GM21381 (cell line): Measurements from ENCODE around the gene RTTN.
A peak's percentile ranks its signal among the peaks of the same experiment; 100 is the strongest.
"Not testable (repeated sequence)": the region's sequence is repeated elsewhere in the genome, so short reads cannot be mapped to it uniquely, and the experiment has no call there.

Experiments used
- ATAC-seq: cut with Tn5 transposase; IDR thresholded peaks from one replicate; pipeline ENCODE4 v1.9.1; 2021; ENCODE audit warnings: mild to moderate bottlenecking, moderate library complexity; ENCODE audit not compliant: unreplicated experiment

RTTN gene

GRCh38 chr18:69982417-69982816 is 223.1 kb downstream of the RTTN start:
- no peak for ATAC-seq

GRCh38 chr18:69981948-69982347 is 223.5 kb downstream of the RTTN start:
- peak; percentile 48 for ATAC-seq

DNA sequence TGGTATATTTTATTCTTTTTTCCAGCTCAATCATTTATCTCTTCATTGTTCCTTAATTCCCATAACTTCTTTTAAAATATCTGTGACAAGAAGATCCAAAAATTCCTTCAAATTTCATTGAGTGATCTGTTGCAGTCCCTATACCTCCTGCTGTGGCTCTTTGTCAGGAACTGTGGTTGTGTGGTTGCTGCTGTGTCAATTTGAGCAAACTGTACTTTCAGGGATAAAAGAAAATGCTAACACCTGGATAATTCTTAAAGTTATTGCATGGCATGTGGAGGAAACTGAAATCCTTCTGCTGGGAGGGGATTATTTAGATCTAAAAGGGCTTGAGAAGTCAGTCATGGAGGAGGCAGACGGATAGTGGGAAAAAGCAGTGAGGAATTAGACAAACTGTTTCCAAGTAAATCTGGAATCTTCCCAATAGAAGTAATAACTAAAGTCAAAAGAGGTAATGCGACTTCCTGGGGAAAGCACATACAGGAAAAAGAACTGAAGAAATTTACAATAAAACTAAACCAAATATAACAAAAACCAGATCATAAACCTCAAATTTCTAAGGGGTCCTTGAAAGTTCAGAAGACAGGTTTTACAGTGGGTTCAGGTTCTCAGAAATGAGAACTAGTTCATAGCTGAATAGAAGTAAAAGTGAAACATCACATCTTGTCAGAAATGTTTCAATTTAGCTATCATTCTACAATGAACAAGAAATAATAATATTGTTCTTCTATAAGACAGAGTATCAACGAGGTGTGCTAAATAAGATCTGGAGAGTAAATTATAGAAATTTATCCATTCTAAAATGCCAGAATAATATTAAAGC is 224.3 kb downstream of the RTTN start:
- ATAC-seq, result no peak

DNA sequence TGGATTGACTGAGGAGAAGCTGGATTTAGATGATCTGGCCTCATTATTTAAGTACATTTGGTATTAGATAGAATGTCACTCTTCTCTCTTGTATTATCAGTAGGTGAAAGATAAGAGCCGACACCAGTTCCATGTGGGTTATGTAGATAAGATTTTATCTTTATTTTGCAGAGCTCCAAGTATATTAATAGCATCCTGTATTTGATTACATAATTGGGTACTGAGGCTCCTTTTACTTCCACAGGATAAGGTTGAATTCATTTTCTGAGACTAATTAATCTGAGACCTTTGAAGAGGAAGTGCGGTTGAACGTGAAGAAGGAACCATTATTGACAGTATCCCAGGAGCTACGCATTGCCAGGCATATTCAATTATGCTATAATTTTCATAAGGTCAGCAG is 225.0 kb downstream of the RTTN start:
- ATAC-seq, result no peak

GRCh38 chr18:69978732-69979715 is 226.5 kb downstream of the RTTN start:
- ATAC-seq, result peak; percentile 62

DNA sequence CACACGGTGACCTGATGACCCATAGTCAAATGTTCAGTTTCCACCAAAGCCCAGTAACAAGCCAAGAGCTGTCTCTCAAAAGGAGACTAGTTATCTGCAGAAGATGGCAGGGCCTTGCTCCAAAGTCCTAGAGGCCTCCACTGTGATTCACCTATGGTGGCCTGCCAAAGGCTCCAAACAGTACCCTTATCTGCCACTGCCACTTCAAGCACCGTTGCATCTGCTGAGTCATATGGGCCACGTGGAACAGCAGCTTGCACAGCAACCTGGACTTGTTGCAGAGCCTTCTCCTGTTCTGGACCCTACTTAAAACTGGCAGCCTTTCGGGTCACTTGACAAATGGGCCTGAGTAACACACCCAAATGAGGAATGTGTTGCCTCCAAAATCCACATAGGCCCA is 230.2 kb downstream of the RTTN start:
- ATAC-seq, result not testable (repeated sequence)

GRCh38 chr18:69974365-69974764 is 231.1 kb downstream of the RTTN start:
- no peak for ATAC-seq

GRCh38 chr18:69969491-69969890 is 236.0 kb downstream of the RTTN start:
- ATAC-seq, result no peak

DNA sequence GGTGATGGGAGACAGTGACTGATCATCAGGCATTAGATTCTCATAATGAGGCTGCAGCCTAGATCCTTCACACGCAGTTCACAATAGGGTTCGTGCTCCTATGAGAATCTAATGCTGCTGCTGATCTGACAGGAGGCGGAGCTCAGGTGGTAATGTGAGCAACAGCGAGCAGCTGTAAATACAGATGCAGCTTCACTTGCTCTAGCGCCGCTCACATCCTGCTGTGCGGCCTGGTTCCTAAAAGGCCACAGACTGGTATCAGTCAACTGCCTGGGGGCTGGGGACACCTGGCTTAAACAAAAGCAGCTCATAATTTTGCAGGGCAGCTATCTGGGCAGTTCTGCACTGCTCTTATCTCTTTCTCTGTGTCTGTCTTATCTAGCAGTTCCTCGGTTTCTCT is 237.4 kb downstream of the RTTN start:
- ATAC-seq, result no peak

DNA sequence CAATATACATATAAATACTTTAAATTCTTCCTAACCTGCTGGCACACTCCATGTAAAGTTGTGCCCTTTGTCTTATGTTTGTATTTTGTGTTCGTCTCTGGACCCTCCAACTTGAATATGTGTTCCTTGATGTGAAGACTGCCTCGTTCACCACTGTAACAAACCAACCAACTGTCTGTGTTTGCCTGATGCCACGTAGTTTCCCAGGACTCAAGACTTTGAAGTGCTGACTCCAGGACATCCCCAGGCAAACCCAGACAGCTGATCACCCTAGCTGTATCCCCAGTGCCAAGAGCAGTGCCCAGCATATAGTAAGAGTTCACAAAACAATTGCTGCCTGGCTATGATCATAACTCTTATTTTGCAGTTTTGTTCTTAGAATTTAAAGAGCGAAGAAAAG is 242.3 kb downstream of the RTTN start:
- ATAC-seq, result no peak

DNA sequence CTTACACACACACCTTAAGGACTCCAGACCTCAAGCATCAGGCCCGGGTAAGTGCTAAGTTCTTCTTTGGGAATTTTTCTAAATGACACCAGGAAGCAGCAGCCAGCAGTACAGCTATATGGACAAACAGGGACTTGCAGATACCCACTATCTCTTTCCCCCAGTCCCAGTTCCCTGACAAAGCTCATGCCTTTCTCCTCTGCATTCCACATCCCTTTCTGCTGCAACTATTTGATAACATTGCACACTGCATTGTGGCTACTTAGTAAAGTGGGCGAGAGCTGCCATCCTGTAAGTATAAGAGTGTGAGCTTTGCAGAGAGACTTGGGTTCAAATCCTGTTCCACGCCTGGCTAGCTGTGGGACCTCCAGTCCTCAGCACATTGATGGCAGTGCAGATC is 243.8 kb downstream of the RTTN start:
- ATAC-seq, result no peak

- ATAC-seq, result peak; percentile 39
Measured at GRCh38 chr18:69958422-69958821, 247.1 kb downstream of the RTTN start.

DNA sequence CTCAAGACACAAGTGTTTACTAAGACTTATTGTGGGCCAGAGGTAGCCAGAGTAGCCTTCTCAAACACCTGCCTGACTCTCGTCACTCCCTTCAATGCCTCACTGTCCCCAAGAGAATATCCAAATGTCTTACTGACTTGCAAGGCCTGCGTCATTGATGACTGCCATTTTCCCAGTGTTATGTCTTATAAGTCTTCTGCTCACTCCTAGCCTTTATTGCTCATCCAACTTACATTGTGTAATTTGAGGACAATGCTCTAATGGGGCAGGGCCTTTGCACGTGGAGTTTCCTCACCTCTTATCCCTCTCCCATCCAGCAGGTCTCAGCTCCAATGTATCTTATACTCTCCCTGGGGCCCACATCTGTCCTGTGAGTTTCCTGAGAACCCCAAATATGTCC is 247.7 kb downstream of the RTTN start:
- ATAC-seq, result no peak

DNA sequence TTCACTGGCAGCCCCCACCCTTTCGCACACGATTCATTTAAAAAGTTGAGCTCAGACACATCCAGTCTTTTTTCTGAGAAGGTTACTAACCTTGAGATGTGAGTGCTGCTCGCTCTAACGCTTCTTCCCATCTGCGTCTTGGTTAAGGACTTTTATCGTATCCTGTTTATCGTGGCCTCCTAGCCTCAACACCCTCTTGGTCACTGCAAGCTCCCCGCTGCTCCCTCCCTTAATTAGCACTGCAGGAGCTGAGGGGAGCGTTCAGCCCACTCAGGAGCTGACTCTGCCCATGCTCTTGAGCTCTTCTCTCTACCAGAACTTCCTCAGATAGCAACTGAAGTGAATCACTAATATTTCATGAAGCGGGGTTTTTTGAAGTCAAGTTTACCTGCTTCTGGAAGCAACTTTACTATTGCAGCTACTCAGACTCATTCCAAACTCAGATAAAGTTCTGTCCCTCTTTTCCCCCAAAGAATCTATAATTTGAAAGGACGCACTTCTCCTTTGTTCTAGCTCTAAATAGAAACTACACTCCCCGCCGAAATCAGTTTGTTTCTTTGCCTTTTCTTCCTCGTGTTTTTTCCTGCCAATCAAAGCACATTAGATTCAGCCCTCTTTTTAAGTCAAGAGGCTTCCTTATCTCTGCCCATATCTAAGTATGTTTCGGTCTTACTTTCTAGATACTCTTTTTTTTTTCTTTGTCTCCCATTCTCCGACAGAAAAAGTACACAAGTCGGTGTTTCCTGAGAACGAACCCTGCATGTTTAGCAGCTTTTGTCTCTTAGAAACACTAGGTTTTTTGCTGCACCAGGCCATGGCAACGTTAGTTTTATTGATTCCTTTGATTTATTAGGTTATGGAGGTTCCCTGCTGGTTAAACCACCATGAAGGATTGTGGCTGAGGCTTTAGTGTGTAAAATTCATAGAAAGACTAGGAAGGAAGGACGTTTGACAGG is 248.5 kb downstream of the RTTN start:
- no peak for ATAC-seq

DNA sequence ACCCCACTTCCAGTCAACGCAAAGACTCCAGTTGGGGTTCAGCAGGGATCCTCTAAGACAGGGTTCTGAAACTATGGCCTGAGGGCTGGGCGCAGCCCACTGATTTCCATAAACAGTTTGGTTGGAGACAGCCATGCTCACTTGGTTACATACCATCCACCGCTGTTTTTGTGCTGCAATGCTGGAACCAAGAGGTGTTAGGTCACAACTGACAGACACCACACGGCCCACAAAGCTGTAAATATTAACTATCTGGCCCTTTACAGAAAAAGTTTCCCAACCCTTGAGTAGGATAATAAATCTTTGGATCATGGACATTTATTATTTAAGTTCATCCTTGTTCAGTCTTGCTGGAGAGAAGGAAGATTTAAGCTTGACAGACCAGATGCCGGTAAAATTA is 249.4 kb downstream of the RTTN start:
- ATAC-seq, result peak; percentile 41

- ATAC-seq, result peak; percentile 32
Measured at GRCh38 chr18:69954719-69955480, 250.6 kb downstream of the RTTN start.

DNA sequence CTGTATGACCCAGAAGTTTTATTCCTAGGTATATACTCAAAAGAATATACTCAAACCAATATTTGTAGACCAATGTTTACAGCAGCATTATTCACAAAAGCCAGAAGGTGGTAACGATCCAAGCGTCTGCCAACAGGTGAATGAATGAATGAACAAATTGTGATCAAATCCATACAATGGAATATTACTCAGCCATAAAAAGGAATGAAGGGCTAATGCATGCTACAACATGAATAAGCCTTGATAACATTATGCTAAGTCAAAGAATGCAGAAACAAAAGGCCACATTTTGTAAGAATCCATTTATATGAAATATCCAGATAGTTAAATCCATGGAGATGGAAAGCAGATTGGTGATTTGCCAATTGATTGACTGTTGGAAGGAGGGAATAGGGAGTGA is 252.3 kb downstream of the RTTN start:
- no peak for ATAC-seq
